MCF 10A (cell line): ENCODE measurements around the gene ACAN. TPM values are rescaled to one million over a fixed set of nuclear protein-coding genes. Genes with fewer than 3 reads are reported as not detected.

ENCODE experiments used
- BruUV-seq: library from RNA; stranded (reverse); fragments of 400-500 nt; replicated peaks from 2 replicates; lab custom pipeline; 2021; lab: Mats Ljungman, UMichigan
- CTCF ChIA-PET: fragments of 300-600 bp; sonication (Branson Sonifier 250); formaldehyde crosslinking; extraction: SDS; loops from one replicate; lab custom pipeline; 2021; ENCODE audit warnings: antibody characterized with exemption, inconsistent platforms; lab: Yijun Ruan, JAX
- POLR2A ChIA-PET: fragments of 300-600, 350-650 bp; sonication (Branson Sonifier 250); formaldehyde crosslinking; extraction: SDS; loops from one replicate; lab custom pipeline; 2020; ENCODE audit warnings: antibody characterized with exemption, inconsistent platforms; lab: Yijun Ruan, JAX
- DNase-seq: peaks from one replicate; pipeline ENCODE4 v3.0.0-alpha.2; 2018; ENCODE audit not compliant: unreplicated experiment
- H3K27ac Mint-ChIP-seq: one replicate; pipeline ENCODE4 v1.8.0; 2022; ENCODE audit warnings: mild to moderate bottlenecking, low read depth, mixed read lengths; ENCODE audit not compliant: unreplicated experiment
- H3K27me3 Mint-ChIP-seq: one replicate; pipeline ENCODE4 v1.8.0; 2022; ENCODE audit warnings: mixed read lengths; ENCODE audit not compliant: insufficient read depth, unreplicated experiment
- H3K36me3 Mint-ChIP-seq: one replicate; pipeline ENCODE4 v1.8.0; 2022; ENCODE audit warnings: mild to moderate bottlenecking, moderate library complexity, mixed read lengths; ENCODE audit not compliant: insufficient read depth, unreplicated experiment
- H3K4me1 Mint-ChIP-seq: one replicate; pipeline ENCODE4 v1.8.0; 2022; ENCODE audit warnings: mixed read lengths; ENCODE audit not compliant: insufficient read depth, unreplicated experiment
- H3K4me3 Mint-ChIP-seq: one replicate; pipeline ENCODE4 v1.8.0; 2022; ENCODE audit warnings: mild to moderate bottlenecking, moderate library complexity, mixed read lengths; ENCODE audit not compliant: unreplicated experiment
- H3K9me3 Mint-ChIP-seq: one replicate; pipeline ENCODE4 v1.8.0; 2022; ENCODE audit warnings: mixed read lengths; ENCODE audit not compliant: unreplicated experiment
- intact Hi-C: fragments of 100-400 bp; cut with micrococcal nuclease; formaldehyde crosslinking; loops from 2 replicates; pipeline ENCODE4 v1.14.1; 2022
- total RNA-seq: library from RNA; stranded (reverse); gene quantifications from 2 replicates; pipeline ENCODE4 v1.2.3, GENCODE V29; 2022
- TF ChIP-seq, protein P1 (sequence below): fragments of 200-600 bp; IDR thresholded peaks from one replicate; pipeline ENCODE4 v1.8.0; 2022; ENCODE audit warnings: antibody characterized with exemption, mild to moderate bottlenecking; ENCODE audit not compliant: unreplicated experiment

The ACAN gene
- total RNA-seq, 1 experiment from 2014 or later = not detected

DNA sequence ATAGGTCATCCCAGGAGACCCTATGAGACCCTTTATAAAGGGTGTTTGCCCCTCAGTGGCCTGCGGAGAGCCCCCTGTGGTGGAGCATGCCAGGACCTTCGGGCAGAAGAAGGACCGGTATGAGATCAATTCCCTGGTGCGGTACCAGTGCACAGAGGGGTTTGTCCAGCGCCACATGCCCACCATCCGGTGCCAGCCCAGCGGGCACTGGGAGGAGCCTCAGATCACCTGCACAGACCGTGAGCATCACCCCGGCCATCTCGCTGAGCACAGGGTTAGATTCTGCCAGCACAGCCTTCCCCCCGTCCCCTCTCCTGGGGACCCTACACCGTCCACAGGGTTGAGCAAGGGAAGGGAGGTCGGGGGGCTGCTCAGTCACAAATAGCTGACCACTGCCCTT, 70.5 kb downstream of the ACAN start:
- Mint-ChIP-seq H3K4me3 (no peak overlapping the region), H3K27me3 (peaks cover 20% of the 10 kb centered on the region), H3K4me1 (no peaks in the 10 kb centered on the region), H3K36me3 (no peaks in the 10 kb centered on the region), H3K27ac (no peak overlapping the region), H3K9me3 (no peaks in the 10 kb centered on the region)
- BruUV-seq = no TSS peak
- no peak for DNase-seq
- TF ChIP-seq, protein P1, sequence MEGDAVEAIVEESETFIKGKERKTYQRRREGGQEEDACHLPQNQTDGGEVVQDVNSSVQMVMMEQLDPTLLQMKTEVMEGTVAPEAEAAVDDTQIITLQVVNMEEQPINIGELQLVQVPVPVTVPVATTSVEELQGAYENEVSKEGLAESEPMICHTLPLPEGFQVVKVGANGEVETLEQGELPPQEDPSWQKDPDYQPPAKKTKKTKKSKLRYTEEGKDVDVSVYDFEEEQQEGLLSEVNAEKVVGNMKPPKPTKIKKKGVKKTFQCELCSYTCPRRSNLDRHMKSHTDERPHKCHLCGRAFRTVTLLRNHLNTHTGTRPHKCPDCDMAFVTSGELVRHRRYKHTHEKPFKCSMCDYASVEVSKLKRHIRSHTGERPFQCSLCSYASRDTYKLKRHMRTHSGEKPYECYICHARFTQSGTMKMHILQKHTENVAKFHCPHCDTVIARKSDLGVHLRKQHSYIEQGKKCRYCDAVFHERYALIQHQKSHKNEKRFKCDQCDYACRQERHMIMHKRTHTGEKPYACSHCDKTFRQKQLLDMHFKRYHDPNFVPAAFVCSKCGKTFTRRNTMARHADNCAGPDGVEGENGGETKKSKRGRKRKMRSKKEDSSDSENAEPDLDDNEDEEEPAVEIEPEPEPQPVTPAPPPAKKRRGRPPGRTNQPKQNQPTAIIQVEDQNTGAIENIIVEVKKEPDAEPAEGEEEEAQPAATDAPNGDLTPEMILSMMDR = no peak
- CTCF ChIA-PET = no interaction called here
- intact Hi-C loops = no loop called here
- POLR2A ChIA-PET = no interaction called here

DNA sequence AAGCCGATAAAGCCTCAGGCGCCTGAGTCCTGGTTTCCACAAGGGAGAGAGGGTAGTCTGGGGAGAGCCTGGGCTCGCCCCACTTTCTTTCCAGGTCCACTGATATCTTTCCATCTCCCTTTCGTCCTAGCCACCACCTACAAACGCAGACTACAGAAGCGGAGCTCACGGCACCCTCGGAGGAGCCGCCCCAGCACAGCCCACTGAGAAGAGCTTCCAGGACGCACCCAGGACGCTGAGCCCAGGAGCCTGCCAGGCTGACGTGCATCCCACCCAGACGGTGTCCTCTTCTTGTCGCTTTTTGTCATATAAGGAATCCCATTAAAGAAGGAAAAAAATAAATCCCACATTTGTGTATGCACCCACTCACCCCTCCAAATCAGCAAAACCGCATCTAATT, 71.0 kb downstream of the ACAN start:
- no peaks in the 10 kb centered on the region for H3K4me1 Mint-ChIP-seq
- no peak overlapping the region for H3K27ac Mint-ChIP-seq
- H3K9me3 Mint-ChIP-seq = no peaks in the 10 kb centered on the region
- H3K36me3 Mint-ChIP-seq = no peaks in the 10 kb centered on the region
- H3K27me3 Mint-ChIP-seq = peaks cover 20% of the 10 kb centered on the region
- intact Hi-C loops = no loop called here
- TF ChIP-seq, protein P1 = no peak
- CTCF ChIA-PET = no interaction called here
- POLR2A ChIA-PET = no interaction called here
- DNase-seq = no peak
- BruUV-seq = no TSS peak
- H3K4me3 Mint-ChIP-seq = no peak overlapping the region

DNA sequence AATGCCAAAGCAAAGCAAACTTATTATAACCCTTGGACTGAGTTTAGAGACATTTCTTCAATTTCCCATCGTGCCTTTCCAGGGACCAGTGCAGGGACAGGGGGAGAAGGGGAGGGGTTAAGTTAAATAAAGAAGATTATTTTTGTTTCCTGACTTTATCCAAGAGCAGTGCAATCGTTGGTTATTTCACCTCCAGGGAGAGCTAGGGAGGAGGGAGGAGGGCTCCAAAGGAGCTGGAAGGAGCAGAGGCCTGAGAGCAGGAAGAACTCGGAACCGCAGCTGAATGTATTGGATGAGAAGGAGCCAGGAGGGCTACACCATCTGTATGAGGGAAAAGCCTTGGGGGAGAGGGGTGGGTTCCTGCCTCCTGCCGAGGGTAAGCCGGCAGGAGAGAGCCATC, 71.4 kb downstream of the ACAN start:
- ChIA-PET CTCF (no interaction called here), POLR2A (no interaction called here)
- Mint-ChIP-seq H3K9me3 (no peaks in the 10 kb centered on the region), H3K4me1 (no peaks in the 10 kb centered on the region), H3K4me3 (no peak overlapping the region), H3K27me3 (peaks cover 20% of the 10 kb centered on the region), H3K27ac (no peak overlapping the region), H3K36me3 (no peaks in the 10 kb centered on the region)
- no peak for DNase-seq
- intact Hi-C loops = loop anchor here (5.0 kb wide), 1 partner anchor 217 kb away; no protein-coding TSS in a partner anchor
- BruUV-seq = no TSS peak
- TF ChIP-seq, protein P1 = no peak

DNA sequence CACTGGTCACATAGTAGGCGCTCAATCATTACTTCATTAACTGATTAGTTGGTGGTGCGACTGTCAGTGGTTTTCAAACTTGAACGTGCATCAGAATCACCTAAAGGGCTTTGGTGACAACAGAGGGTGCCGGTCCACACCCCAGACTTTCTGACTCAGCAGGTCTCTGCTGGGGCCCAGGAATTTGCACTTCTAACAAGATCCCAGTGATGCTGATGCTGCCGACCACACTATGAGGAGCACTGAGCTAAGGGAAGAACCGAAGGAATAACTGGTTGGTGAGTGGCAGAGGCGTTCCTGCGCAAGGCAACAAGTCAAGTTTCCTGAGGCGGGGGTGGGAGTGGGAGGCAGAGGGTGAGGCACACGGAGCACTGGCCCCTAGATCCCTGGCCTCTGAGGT, 73.3 kb downstream of the ACAN start:
- no peaks in the 10 kb centered on the region for H3K4me1 Mint-ChIP-seq
- H3K4me3 Mint-ChIP-seq = no peak overlapping the region
- H3K27me3 Mint-ChIP-seq = peaks cover 20% of the 10 kb centered on the region
- BruUV-seq = no TSS peak
- POLR2A ChIA-PET = no interaction called here
- TF ChIP-seq, protein P1 = no peak
- H3K9me3 Mint-ChIP-seq = no peaks in the 10 kb centered on the region
- peaks cover 10% of the 10 kb centered on the region for H3K36me3 Mint-ChIP-seq
- DNase-seq = no peak
- intact Hi-C loops = loop anchor here (5.0 kb wide), 1 partner anchor 219 kb away; no protein-coding TSS in a partner anchor
- H3K27ac Mint-ChIP-seq = no peak overlapping the region
- CTCF ChIA-PET = interaction anchor here (0.7 kb wide), 1 partner anchor 212 kb away, joined by 3 read pairs; no protein-coding TSS in a partner anchor
